SK-N-SH treated with all-trans-retinoic acid at 6 μM for 48 hours (cell line): Measurements from ENCODE around the gene OMP.

Source experiments
- ATAC-seq: fragments of 200-7000 bp; cut with Tn5 transposase; 3 replicates; pipeline ENCODE4 v1.9.1; 2020; ENCODE audit warnings: mild to moderate bottlenecking, moderate library complexity
- ARNTL ChIP-seq: fragments of 450-650 bp; formaldehyde crosslinking; IDR thresholded peaks from 2 replicates; pipeline ENCODE4 v1.5.0; 2020; ENCODE audit warnings: low read depth, mild to moderate bottlenecking, moderate library complexity, borderline replicate concordance
- BACH2 ChIP-seq: fragments of 250-450 bp; sonication (Bioruptor Pico); IDR thresholded peaks from 2 replicates; pipeline ENCODE4 v1.9.0; 2021; ENCODE audit warnings: mild to moderate bottlenecking, borderline replicate concordance
- CSDC2 ChIP-seq: fragments of 250-450 bp; sonication (Bioruptor Pico); IDR thresholded peaks from 2 replicates; pipeline ENCODE4 v1.5.0; 2020; ENCODE audit warnings: mild to moderate bottlenecking, moderate library complexity
- ESRRG ChIP-seq: fragments of 250-450 bp; sonication (Bioruptor Pico); IDR thresholded peaks from 2 replicates; pipeline ENCODE4 v1.6.1; 2021; ENCODE audit warnings: mild to moderate bottlenecking
- GLIS3 ChIP-seq: fragments of 250-450 bp; sonication (Bioruptor Pico); IDR thresholded peaks from 2 replicates; pipeline ENCODE4 v1.5.0; 2020; ENCODE audit warnings: mild to moderate bottlenecking, moderate library complexity
- OSR1 ChIP-seq: fragments of 250-450 bp; sonication (Bioruptor Pico); IDR thresholded peaks from 2 replicates; pipeline ENCODE4 v1.8.0; 2022; ENCODE audit warnings: moderate library complexity, mild to moderate bottlenecking, inconsistent platforms
- POU6F1 ChIP-seq: fragments of 250-450 bp; sonication (Bioruptor Pico); IDR thresholded peaks from 2 replicates; pipeline ENCODE4 v1.8.0; 2021; ENCODE audit warnings: low read depth, mild to moderate bottlenecking, moderate library complexity, borderline replicate concordance
- PPARA ChIP-seq: fragments of 250-450 bp; sonication (Bioruptor Pico); IDR thresholded peaks from 2 replicates; pipeline ENCODE4 v1.5.0; 2020; ENCODE audit warnings: mild to moderate bottlenecking, borderline replicate concordance
- RARB ChIP-seq: fragments of 250-450 bp; sonication (Bioruptor Pico); IDR thresholded peaks from 2 replicates; pipeline ENCODE4 v1.8.0; 2021; ENCODE audit warnings: mild to moderate bottlenecking, moderate library complexity
- SNAI2 ChIP-seq: fragments of 250-450 bp; sonication (Bioruptor Pico); IDR thresholded peaks from 2 replicates; pipeline ENCODE4 v1.5.0; 2020; ENCODE audit warnings: mild to moderate bottlenecking, moderate library complexity
- TCF4 ChIP-seq: fragments of 250-450 bp; sonication (Bioruptor Pico); IDR thresholded peaks from 2 replicates; pipeline ENCODE4 v1.8.0; 2021; ENCODE audit warnings: mild to moderate bottlenecking, moderate library complexity, borderline replicate concordance
- ZC3H10 ChIP-seq: fragments of 250-450 bp; sonication (Bioruptor Pico); IDR thresholded peaks from 2 replicates; pipeline ENCODE4 v1.5.1; 2021; ENCODE audit warnings: mild to moderate bottlenecking, moderate library complexity
- ZFP3 ChIP-seq: fragments of 250-450 bp; sonication (Bioruptor Pico); IDR thresholded peaks from 2 replicates; pipeline ENCODE4 v1.5.0; 2020; ENCODE audit warnings: mild to moderate bottlenecking, moderate library complexity
- ZFP30 ChIP-seq: fragments of 450-650 bp; formaldehyde crosslinking; IDR thresholded peaks from 2 replicates; pipeline ENCODE4 v1.5.0; 2022; ENCODE audit warnings: mild to moderate bottlenecking, moderate library complexity
- ZNF70 ChIP-seq: fragments of 450-650 bp; formaldehyde crosslinking; IDR thresholded peaks from 2 replicates; pipeline ENCODE4 v1.5.0; 2020; ENCODE audit warnings: mild to moderate bottlenecking, moderate library complexity
- ZNF8 ChIP-seq: fragments of 450-650 bp; formaldehyde crosslinking; IDR thresholded peaks from 2 replicates; pipeline ENCODE4 v1.5.0; 2020; ENCODE audit warnings: mild to moderate bottlenecking, moderate library complexity
- TF ChIP-seq, protein P1 (sequence below): fragments of 250-450 bp; sonication (Bioruptor Pico); IDR thresholded peaks from 2 replicates; pipeline ENCODE4 v1.5.1; 2020; ENCODE audit warnings: low read depth, mild to moderate bottlenecking, moderate library complexity
- TF ChIP-seq, protein P2 (sequence below): fragments of 250-450 bp; sonication (Bioruptor Pico); IDR thresholded peaks from 2 replicates; pipeline ENCODE4 v1.5.0; 2020; ENCODE audit warnings: mild to moderate bottlenecking, moderate library complexity

Gene OMP

DNA sequence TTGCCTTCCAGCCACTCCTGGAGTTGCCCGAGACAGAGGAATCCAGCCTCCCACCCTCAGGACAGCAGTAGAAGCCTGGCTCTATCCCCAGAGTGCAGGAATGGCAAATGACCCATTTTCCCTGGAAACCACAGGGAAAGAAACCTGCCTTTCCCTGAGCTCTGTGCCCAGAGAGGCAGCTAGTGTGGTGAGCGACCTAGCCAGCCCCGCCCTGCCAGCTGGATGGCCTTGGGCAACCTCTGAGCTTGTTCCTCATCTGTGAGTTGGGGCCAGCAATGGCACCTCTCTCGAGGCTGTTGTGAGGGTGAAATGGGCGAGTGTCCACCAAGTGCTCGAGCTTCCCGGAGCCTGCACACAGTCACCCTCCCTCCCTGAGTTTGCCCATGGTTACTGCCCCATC is 3.7 kb downstream of the OMP start (continued):
- TF ChIP-seq ZC3H10 (CRISPR knock-in tag) (no peak), ZNF8 (CRISPR knock-in tag) (no peak), CSDC2 (CRISPR knock-in tag) (no peak), ZNF70 (no peak), ARNTL (CRISPR knock-in tag) (no peak), TCF4 (CRISPR knock-in tag) (no peak), ESRRG (CRISPR knock-in tag) (no peak)

DNA sequence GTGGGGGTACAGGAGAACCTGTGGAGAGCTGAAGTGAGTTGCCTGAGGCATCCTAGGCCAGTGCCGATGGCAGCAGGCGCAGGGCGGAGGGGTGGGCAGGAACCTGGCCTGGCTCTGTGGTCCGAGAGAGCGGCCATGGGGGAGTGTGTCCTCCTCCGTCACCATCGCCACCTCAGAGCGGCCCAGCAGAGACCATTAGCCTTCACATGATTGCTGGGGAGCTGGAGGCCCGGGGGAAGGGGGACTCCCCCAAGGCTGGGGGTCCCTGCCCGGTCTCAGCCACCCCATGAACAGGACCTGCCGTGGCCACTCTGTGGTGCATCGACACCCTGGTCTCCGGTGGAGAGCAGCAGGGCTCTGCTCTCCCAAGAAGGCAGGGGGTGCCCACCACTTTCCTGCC is 4.1 kb downstream of the OMP start:
- ATAC-seq, result no peak
- TF ChIP-seq TCF4 (CRISPR knock-in tag) (no peak), GLIS3 (CRISPR knock-in tag) (no peak), PPARA (no peak)

DNA sequence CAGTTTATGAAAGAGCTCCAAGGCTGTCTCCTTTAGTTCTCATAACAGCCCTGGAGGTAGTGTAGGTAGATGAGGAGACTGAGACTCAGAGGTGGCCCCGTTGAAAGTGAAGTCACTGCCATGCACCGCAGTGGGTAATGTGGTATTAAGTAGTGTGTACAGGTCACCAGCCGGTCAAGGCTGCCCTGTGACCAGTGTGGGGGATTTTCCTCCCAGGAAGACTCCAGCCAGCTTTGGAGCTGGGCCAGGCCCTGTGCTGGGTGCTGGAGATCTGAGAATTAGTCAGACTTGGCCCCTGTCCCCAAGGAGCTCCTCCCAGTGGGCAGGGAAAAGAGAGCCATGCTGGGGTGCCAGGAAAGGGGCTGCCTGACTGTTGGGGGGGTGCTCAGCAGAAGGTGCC is 5.3 kb downstream of the OMP start:
- ATAC-seq, result peak; percentile 72
- peak; percentile 77 for TF ChIP-seq ZFP3
- TF ChIP-seq, protein P1, sequence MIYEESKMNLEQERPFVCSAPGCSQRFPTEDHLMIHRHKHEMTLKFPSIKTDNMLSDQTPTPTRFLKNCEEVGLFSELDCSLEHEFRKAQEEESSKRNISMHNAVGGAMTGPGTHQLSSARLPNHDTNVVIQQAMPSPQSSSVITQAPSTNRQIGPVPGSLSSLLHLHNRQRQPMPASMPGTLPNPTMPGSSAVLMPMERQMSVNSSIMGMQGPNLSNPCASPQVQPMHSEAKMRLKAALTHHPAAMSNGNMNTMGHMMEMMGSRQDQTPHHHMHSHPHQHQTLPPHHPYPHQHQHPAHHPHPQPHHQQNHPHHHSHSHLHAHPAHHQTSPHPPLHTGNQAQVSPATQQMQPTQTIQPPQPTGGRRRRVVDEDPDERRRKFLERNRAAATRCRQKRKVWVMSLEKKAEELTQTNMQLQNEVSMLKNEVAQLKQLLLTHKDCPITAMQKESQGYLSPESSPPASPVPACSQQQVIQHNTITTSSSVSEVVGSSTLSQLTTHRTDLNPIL (CRISPR knock-in tag), result peak; percentile 26; the same call in 1 of the 2 replicates
- TF ChIP-seq RARB (CRISPR knock-in tag), result no peak

- ATAC-seq, result no peak
Measured at GRCh38 chr11:77108436-77108835, 5.8 kb downstream of the OMP start.

GRCh38 chr11:77109236-77110019 is 6.8 kb downstream of the OMP start:
- ATAC-seq, result peak; percentile 38
- TF ChIP-seq ZFP30 (CRISPR knock-in tag) (no peak), ZFP3 (no peak), OSR1 (no peak), POU6F1 (CRISPR knock-in tag) (no peak), CSDC2 (CRISPR knock-in tag) (no peak), SNAI2 (CRISPR knock-in tag) (no peak), ZNF8 (CRISPR knock-in tag) (no peak), PPARA (no peak), BACH2 (CRISPR knock-in tag) (no peak), GLIS3 (CRISPR knock-in tag) (no peak)
- TF ChIP-seq, protein P2, sequence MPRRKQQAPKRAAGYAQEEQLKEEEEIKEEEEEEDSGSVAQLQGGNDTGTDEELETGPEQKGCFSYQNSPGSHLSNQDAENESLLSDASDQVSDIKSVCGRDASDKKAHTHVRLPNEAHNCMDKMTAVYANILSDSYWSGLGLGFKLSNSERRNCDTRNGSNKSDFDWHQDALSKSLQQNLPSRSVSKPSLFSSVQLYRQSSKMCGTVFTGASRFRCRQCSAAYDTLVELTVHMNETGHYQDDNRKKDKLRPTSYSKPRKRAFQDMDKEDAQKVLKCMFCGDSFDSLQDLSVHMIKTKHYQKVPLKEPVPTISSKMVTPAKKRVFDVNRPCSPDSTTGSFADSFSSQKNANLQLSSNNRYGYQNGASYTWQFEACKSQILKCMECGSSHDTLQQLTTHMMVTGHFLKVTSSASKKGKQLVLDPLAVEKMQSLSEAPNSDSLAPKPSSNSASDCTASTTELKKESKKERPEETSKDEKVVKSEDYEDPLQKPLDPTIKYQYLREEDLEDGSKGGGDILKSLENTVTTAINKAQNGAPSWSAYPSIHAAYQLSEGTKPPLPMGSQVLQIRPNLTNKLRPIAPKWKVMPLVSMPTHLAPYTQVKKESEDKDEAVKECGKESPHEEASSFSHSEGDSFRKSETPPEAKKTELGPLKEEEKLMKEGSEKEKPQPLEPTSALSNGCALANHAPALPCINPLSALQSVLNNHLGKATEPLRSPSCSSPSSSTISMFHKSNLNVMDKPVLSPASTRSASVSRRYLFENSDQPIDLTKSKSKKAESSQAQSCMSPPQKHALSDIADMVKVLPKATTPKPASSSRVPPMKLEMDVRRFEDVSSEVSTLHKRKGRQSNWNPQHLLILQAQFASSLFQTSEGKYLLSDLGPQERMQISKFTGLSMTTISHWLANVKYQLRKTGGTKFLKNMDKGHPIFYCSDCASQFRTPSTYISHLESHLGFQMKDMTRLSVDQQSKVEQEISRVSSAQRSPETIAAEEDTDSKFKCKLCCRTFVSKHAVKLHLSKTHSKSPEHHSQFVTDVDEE (CRISPR knock-in tag), result no peak

More at GRCh38 chr11:77108436-77108835, 5.8 kb downstream of the OMP start:
- TF ChIP-seq, protein P1 (CRISPR knock-in tag), result no peak
- TF ChIP-seq, protein P2 (CRISPR knock-in tag), result no peak
- no peak for TF ChIP-seq ZFP3
